Smooth muscle cell (in vitro differentiated cells): ENCODE results near the gene FGGY. TPM values are rescaled to one million over a fixed set of nuclear protein-coding genes. Genes with fewer than 3 reads are reported as not detected.

Source experiments
- DNase-seq: peaks from one replicate; lab custom pipeline; 2025; ENCODE audit not compliant: unreplicated experiment; lab: John Stamatoyannopoulos, UW
- H2AFZ ChIP-seq: fragments of 200-600 bp; sonication (generic); 2 replicates; pipeline ENCODE4 v1.6.0; 2016; ENCODE audit warnings: antibody characterized with exemption, low read depth, mild to moderate bottlenecking
- H3F3A ChIP-seq: fragments of 200-600 bp; sonication (generic); 2 replicates; pipeline ENCODE4 v1.6.0; 2017; ENCODE audit warnings: antibody characterized with exemption, low read depth
- H3K27ac ChIP-seq: fragments of 200-600 bp; sonication (generic); 2 replicates; pipeline ENCODE4 v1.5.1; 2016; ENCODE audit warnings: low read depth, mild to moderate bottlenecking
- H3K27me3 ChIP-seq: fragments of 200-600 bp; sonication (generic); 2 replicates; pipeline ENCODE4 v1.6.1; 2016; ENCODE audit warnings: low read depth, mild to moderate bottlenecking
- H3K36me3 ChIP-seq: fragments of 200-600 bp; sonication (generic); 2 replicates; pipeline ENCODE4 v1.5.1; 2016; ENCODE audit warnings: low read depth
- H3K4me1 ChIP-seq: fragments of 200-600 bp; sonication (generic); 2 replicates; pipeline ENCODE4 v1.5.1; 2016; ENCODE audit warnings: low read depth
- H3K4me2 ChIP-seq: fragments of 200-600 bp; sonication (generic); 2 replicates; pipeline ENCODE4 v1.6.0; 2016; ENCODE audit warnings: mild to moderate bottlenecking
- H3K4me3 ChIP-seq: fragments of 200-600 bp; sonication (generic); 2 replicates; pipeline ENCODE4 v1.5.1; 2016; ENCODE audit warnings: mild to moderate bottlenecking
- H3K79me2 ChIP-seq: fragments of 200-600 bp; sonication (generic); 2 replicates; pipeline ENCODE4 v1.6.0; 2016; ENCODE audit warnings: low read depth, mild to moderate bottlenecking
- H3K9ac ChIP-seq: fragments of 200-600 bp; sonication (generic); 2 replicates; pipeline ENCODE4 v1.6.0; 2016; ENCODE audit warnings: low read depth
- H3K9me3 ChIP-seq: fragments of 200-600 bp; sonication (generic); replicated peaks from 2 replicates; pipeline ENCODE4 v1.5.1; 2016; ENCODE audit warnings: low read depth
- H4K20me1 ChIP-seq: fragments of 200-600 bp; sonication (generic); 2 replicates; pipeline ENCODE4 v1.6.0; 2016; ENCODE audit warnings: low read depth
- WGBS: methylation state at CpG from one replicate; pipeline ENCODE4 v1.1.7; 2016; ENCODE audit warnings: low lambda C conversion rate; 5-methylcytosine and 5-hydroxymethylcytosine counted together
- polyA plus RNA-seq: library from polyadenylated mRNA; unstranded; fragments of >200 nt; fragmentation: Nextera tagmentation; extraction: Ambion mirVana; gene quantifications from 2 replicates; pipeline ENCODE4 v1.2.1, GENCODE V29; 2016
- total RNA-seq: library from RNA; depleted of rRNA; stranded (reverse); fragments of >200 nt; gene quantifications from 2 replicates; pipeline ENCODE4 v1.2.3, GENCODE V29; 2014
- TF ChIP-seq, protein P1 (sequence below): fragments of 200-600 bp; sonication (generic); IDR thresholded peaks from 2 replicates; pipeline ENCODE4 v1.5.1; 2017; ENCODE audit warnings: borderline replicate concordance, mild to moderate bottlenecking, antibody characterized with exemption; ENCODE audit not compliant: insufficient read depth, poor library complexity, severe bottlenecking

Gene FGGY
- total and polyA plus RNA-seq, 2 experiments from 2014 or later: 5.1 to 9.2 TPM

DNA sequence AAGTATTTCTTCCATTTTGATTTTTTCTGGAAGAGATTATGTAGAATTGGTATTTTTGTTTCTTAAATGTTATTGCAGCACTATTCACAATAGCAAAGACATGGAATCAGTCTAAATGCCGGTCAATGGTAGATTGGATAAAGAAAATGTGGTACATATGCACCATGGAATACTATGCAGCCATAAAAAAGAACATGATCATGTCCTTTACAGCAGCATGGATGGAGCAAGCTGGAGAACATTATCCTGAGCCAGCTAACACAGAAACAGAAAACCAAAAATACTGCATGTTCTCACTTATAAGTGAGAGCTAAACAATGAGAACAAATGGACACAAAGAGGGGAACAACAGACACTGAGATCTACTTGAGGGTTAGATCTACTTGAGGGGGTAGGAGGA, 5.4 kb downstream of the FGGY start:
- H2AFZ ChIP-seq: no peak overlapping the region
- H3K79me2 ChIP-seq: no peaks in the 10 kb centered on the region
- peaks cover 8% of the 10 kb centered on the region for H3F3A ChIP-seq
- no peaks in the 10 kb centered on the region for H3K36me3 ChIP-seq
- no peaks in the 10 kb centered on the region for H4K20me1 ChIP-seq
- peaks cover 4% of the 10 kb centered on the region for H3K9me3 ChIP-seq
- TF ChIP-seq, protein P1, sequence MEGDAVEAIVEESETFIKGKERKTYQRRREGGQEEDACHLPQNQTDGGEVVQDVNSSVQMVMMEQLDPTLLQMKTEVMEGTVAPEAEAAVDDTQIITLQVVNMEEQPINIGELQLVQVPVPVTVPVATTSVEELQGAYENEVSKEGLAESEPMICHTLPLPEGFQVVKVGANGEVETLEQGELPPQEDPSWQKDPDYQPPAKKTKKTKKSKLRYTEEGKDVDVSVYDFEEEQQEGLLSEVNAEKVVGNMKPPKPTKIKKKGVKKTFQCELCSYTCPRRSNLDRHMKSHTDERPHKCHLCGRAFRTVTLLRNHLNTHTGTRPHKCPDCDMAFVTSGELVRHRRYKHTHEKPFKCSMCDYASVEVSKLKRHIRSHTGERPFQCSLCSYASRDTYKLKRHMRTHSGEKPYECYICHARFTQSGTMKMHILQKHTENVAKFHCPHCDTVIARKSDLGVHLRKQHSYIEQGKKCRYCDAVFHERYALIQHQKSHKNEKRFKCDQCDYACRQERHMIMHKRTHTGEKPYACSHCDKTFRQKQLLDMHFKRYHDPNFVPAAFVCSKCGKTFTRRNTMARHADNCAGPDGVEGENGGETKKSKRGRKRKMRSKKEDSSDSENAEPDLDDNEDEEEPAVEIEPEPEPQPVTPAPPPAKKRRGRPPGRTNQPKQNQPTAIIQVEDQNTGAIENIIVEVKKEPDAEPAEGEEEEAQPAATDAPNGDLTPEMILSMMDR: no peak
- no peak overlapping the region for H3K4me2 ChIP-seq
- H3K9ac ChIP-seq: no peak overlapping the region
- H3K4me3 ChIP-seq: no peak overlapping the region
- no peaks in the 10 kb centered on the region for H3K27me3 ChIP-seq
- H3K27ac ChIP-seq: no peak overlapping the region
- DNase-seq: no peak
- peaks cover 2% of the 10 kb centered on the region for H3K4me1 ChIP-seq
- 100% methylated on average over 1 of the region's 1 CpG for WGBS

DNA sequence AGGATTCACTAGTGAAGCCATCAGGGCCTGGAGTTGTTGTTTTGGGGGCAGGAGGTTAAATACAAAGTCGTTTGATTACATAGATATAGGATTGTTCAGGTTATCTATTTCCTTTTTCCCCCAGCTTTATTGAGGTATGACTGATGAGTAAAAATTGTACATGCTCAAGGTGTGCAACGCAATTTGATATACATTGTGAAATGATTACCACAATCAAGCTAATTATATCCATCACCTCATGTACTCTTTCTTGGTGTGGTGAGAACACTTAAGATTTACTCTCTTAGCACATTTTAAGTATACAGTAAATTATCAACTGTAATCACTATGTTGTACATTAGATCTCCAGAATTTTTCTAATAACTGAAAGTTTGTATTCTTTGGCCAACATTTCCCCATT, 6.0 kb downstream of the FGGY start:
- peaks cover 4% of the 10 kb centered on the region for H3K9me3 ChIP-seq
- H3K27ac ChIP-seq: no peak overlapping the region
- no peak overlapping the region for H2AFZ ChIP-seq
- no peak for DNase-seq
- TF ChIP-seq, protein P1: no peak
- H3K79me2 ChIP-seq: no peaks in the 10 kb centered on the region
- peaks cover 6% of the 10 kb centered on the region for H3F3A ChIP-seq
- H3K4me2 ChIP-seq: no peak overlapping the region
- H3K36me3 ChIP-seq: no peaks in the 10 kb centered on the region
- WGBS: 74% methylated on average over 2 of the region's 2 CpGs
- no peak overlapping the region for H3K4me3 ChIP-seq
- H3K9ac ChIP-seq: no peak overlapping the region
- H3K4me1 ChIP-seq: no peaks in the 10 kb centered on the region
- no peaks in the 10 kb centered on the region for H3K27me3 ChIP-seq
- H4K20me1 ChIP-seq: no peaks in the 10 kb centered on the region

- TF ChIP-seq, protein P1: no peak
- H2AFZ ChIP-seq: no peak overlapping the region
Observed at GRCh38 chr1:59305188-59305587, 8.3 kb downstream of the FGGY start.

GRCh38 chr1:59307591-59307990, 10.7 kb downstream of the FGGY start:
- no peak for DNase-seq
- H3K4me2 ChIP-seq: no peak overlapping the region

More at GRCh38 chr1:59305188-59305587, 8.3 kb downstream of the FGGY start:
- Histone ChIP-seq H4K20me1 (no peaks in the 10 kb centered on the region), H3K9me3 (peaks cover 4% of the 10 kb centered on the region), H3K4me1 (no peaks in the 10 kb centered on the region), H3K27ac (no peak overlapping the region), H3K79me2 (no peaks in the 10 kb centered on the region), H3K27me3 (no peaks in the 10 kb centered on the region), H3K4me3 (no peak overlapping the region), H3K36me3 (no peaks in the 10 kb centered on the region), H3F3A (no peaks in the 10 kb centered on the region), H3K4me2 (no peak overlapping the region), H3K9ac (no peak overlapping the region)
- DNase-seq: no peak

More at GRCh38 chr1:59307591-59307990, 10.7 kb downstream of the FGGY start:
- no peak overlapping the region for H3K4me3 ChIP-seq
- no peaks in the 10 kb centered on the region for H3K79me2 ChIP-seq
- H4K20me1 ChIP-seq: no peaks in the 10 kb centered on the region
- no peaks in the 10 kb centered on the region for H3K36me3 ChIP-seq
- H3F3A ChIP-seq: no peaks in the 10 kb centered on the region
- TF ChIP-seq, protein P1: no peak
- H3K9ac ChIP-seq: no peak overlapping the region
- H3K9me3 ChIP-seq: no peaks in the 10 kb centered on the region
- no peaks in the 10 kb centered on the region for H3K4me1 ChIP-seq
- H3K27me3 ChIP-seq: no peaks in the 10 kb centered on the region
- no peak overlapping the region for H3K27ac ChIP-seq
- no peak overlapping the region for H2AFZ ChIP-seq
